ENCODE results near the gene N4BP2.
A peak's percentile ranks its signal among the peaks of the same experiment; 100 is the strongest.
"Not testable (repeated sequence)": the region's sequence is repeated elsewhere in the genome, so short reads cannot be mapped to it uniquely, and the experiment has no call there.

Gene N4BP2

DNA sequence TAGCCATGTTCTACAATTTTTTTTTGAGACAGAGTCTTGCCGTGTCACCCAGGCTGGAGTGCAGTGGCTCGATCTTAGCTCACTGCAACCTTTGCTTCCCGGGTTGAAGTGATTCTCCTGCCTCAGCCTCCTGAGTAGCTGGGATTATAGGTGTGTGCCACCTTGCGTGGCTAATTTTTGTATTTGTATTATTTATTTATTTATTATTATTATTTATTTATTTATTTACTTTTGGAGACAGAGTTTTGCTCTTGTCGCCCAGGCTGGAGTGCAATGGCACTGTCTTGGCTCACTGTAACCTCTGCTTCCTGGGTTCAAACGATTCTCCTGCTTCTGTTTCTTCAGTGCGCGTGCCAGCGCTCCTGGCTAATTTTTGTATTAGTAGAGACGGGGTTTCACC lies 36.8 kb downstream of the N4BP2 start:
- not testable (repeated sequence) for DNase-seq

DNA sequence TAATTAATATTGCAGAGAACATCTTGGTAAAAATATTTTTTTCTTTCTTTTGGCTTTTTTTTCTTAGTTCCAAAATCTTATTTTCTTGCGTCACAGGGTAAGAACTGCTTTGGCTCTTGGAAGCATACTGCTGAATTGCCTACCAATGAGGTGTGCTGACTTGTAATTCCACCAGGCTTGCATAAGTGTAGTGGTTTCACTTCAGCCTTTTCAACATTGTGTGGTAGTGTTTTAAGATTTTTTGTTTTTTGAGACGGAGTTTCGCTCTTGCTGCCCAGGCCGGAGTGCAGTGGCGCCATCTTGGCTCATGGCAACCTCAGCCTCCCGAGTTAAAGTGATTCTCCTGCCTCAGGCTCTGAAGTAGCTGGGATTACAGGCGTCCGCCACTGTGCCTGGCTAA lies 42.4 kb downstream of the N4BP2 start:
- no peak for DNase-seq

DNA sequence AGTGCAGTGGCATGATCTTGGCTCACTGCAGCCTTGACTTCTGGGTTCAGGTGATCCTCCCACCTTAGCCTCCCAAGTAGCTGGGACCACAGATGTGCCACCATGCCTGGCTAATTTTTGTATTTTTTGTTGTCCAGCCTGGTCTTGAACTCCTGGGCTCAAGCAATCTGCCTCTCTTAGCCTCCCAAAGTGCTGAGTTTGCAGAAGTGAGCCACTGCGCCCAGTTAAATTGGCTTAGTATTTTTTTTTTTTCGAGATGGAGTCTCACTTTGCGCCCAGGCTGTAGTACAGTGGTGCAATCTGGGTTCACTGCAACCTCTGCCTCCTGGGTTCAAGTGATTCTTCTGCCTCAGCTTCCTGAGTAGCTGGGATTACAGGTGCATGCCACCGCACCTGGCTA lies 50.5 kb downstream of the N4BP2 start:
- not testable (repeated sequence) for DNase-seq

DNA sequence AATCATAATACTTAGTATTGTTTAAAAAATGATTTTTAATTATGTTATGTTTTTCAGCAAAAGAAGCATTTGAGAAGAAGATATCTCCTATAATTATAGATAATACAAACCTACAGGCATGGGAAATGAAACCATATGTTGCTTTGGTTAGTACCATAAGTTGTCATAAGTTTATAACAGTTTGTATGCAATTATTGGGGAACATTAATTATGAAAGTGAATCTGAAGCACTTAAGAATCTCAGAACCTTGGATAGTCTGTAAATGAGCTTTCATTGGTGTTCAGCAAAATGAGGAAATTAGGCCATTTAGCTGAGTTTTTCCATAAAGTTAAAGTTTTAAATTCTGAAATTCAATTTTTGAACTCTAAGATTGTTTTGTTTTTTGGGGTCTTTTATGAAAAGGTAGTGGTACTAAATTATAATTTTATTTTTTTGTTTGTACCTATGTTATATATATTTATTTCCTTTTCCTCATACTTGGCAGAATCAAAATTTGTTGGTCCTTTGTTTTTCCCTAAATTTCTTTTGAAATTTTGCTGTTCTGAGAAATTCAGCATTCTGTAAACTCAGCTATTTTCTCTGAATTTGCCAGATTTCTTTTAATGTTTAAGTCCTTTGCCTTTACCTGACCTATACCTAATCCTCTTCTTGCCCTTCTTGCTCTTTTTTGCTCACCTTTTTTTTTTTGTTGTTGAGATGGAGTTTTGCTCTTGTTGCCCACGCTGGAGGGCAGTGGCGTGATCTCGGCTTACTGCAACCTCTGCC lies 55.6 kb downstream of the N4BP2 start:
- DNase-seq = no peak

DNA sequence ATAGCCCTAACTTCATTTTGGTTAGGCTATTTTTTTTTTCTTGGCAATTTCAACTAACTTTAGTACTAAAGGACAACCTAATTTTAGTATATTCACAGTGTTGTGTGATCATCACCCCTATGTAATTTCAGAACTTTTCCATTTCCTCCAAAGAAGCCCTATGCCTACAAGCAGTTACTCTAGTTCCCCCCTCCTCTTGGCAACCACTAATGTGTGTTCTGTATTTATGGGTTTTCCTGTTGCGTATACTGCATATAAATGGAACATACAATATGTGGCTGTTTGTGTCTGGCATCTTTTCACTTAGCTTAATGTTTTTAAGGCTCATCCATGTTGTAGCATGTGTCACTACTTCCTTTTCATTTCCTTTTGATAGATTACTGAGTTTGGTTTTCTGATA lies 57.6 kb downstream of the N4BP2 start:
- no peak for DNase-seq

DNA sequence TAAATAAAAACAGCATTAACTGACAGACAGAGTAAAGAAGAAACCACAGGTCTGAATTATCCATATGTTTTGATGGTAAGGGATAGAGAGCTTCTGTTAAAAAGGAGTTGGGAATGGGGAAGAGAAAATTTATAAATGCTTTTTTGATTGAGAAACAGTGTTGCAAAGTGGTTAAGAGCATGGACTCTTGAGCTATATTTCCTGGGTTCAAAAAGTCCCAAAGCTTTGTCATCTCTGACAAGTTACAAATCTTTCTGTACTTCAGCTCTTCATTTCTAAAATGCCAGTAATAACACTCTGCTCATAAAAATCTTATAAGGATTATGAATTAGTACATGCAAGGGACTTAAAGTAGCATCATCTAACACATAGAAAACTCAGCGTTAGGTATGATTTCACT lies 62.2 kb downstream of the N4BP2 start:
- DNase-seq = no peak

DNA sequence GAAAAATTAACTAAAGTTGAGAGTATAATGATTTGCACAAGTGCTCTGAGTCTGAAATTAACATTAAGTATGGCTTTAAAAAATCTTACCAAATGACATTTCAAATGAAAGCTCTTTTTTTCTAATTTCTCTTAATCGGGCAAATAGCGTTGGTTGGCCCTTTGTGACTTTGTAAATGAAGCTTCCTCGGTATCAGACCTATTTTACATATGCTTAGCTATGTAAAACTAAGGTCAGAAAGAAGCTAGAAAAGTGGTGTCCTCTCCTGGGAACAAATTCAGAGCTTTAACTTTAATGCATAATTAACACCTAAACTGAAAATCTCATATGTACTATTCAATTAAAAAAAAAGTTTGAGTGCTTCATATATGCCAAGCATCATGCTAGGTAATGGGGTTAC lies 62.7 kb downstream of the N4BP2 start:
- DNase-seq = no peak

DNA sequence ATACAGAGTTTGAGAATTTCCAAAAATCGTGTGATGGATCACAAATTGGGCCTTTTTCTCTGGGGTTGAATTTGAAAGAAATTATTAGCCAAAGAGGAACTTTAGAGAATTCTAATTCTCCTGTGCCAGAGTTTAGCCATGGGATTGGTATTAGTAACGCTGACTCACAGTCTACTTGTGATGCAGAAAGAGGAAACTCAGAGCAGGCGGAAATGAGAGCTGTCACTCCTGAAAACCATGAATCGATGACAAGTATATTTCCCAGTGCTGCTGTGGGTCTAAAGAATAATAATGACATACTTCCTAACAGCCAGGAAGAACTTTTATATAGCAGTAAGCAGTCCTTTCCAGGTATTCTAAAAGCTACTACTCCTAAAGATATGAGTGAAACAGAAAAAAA lies 64.9 kb downstream of the N4BP2 start:
- peak; percentile 33 for DNase-seq

DNA sequence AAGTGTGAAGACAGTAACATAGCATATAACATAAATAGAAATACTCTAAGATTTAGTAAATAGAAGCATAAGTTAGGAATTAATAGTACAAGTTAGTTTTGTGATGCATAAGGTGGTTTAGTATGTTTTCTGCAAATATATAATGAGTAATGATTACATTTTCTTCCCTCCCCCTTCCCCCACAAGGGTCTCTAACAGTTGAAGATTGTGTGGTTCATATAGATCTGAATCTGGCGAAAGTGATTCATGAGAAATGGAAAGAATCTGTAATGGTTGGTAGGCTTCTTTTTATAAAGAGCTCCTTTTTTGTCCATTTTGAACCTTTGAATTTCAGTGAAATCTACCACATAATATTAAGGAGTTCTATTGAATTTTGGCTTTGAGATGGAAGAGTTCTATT lies 66.3 kb downstream of the N4BP2 start:
- no peak for DNase-seq

DNA sequence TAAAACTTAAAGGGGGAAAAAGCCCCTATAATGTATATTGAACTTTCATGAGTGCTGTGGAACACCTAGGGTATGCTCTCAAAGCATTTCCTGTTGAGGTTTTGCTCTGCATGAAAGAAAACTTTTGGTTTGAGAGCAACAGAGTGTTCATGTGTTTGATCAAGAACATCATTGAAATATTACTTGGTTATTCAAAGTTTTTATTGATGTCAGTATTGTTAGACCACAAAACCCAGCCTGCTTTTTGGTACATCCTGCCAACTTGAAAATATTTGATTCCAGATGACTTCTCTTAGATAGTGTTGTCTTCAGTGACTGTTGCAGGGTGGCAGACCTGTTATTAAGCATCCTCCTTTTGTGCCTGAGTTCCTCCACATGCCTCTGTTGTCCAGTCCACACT lies 68.0 kb downstream of the N4BP2 start:
- DNase-seq = no peak

DNA sequence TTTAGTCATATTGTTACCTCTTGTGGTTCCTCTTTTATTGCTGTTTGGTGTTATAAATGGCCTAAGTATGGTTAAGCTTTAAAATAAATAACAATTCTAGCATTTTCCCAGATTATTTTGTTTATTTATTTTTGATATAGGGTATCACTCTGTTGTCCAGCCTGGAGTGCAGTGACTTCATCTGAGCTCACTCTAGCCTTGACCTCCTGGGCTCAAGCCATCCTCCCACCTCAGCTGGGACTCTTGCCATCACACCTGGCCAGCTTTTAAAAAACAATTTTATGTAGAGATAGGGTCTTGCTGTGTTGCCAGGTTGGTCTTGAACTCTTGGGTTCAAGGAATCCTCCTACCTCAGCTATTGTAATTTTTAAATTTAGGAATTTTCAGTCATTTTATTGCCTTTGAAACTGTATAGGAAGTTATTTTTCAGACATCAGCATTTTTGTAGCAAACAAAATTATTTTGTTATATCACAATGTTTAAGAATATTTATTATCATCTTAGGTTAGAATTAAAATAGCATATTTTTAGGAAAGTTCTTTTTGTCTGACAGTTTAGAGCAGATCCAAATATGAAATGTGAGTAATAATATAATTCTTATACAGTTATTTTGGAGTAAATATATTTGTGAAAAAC lies 73.9 kb downstream of the N4BP2 start:
- no peak for DNase-seq

DNA sequence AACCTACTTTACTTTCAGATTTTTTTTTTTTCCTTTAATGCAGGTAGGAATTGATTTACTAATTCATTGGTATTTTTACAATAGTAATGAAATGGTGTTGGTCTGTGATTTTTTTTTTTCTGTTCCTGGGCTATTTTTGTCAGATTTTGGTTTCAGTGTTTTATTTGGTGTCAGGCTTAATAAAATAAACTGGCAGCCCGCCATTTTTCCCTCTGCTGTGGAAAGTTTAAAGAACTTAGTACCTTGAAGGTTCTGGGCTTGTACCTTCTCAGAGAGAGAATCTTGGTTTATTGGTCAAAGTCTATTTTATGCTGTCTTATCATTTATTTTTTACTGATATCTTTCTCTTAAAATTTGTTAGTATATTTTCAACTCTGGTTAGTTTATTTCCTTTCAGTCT lies 76.2 kb downstream of the N4BP2 start:
- DNase-seq = no peak

DNA sequence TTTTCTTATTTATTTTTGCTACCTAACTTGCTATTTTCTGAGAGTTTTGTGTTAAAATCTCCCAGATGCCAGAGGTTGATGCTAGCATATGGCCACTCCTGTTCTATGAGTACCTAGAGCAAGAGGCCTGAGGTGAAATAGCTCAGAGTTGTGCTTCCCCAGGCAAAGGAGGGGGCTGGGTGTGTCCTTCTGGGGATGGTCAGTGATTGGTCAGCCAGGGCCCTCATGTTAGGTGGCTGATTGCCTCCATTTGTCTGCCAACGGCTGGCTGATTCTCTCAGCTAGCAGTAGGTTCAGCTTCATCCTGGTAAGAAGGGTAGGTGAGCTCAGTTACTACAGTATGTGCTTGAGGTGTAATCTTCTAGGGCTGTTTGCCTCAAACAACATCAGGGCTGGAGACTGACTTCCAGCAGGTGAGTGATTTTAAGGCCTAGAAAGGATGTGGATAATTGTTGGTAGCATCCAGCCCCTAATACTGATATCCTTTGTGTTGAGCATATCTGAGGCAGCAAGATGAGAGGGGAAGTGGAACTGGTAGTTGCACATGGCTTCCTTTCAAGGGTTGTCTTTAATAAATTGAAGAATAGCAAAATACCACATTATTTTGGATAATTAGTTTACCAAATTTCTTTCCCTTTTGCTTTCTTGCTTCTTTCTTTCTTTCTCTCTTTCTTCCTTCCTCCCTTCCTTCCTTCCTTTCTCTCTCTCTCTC lies 77.7 kb downstream of the N4BP2 start:
- DNase-seq = no peak

DNA sequence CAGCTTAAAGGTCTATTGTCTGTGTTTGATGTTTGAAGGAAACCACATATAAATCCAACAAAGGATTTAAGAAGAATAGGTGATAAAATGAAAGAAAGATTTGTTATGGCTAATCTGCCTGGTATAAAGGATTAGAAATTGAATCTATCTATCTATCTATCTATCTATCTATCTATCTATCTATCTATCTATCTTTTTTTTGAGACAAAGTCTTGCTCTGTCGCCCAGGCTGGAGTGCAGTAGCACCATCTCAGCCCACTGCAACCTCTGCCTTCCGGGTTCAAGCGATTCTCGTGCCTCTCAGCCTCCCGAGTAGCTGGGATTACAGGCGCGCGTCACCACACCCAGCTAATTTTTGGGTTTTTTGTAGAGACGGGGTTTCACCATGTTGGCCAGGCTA lies 79.6 kb downstream of the N4BP2 start:
- DNase-seq = not testable (repeated sequence)

DNA sequence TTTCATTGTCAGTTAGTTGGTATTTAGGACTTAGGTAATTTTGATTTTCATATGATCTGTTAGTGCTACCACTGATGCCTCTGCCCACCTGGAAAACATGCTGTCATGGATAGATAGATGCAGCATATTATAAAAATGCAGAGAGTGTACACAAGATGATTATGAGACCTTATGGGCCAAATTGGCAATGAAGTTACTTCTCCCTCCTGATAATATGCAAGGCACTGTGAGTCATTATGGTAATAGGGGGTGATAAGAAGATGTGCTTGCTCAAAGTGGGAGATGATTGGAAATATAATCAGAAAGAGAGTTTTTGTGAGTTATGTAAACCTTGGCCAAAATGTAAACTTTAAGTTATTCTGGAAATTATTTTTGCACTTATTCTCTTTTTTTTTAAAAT lies 83.5 kb downstream of the N4BP2 start:
- DNase-seq = no peak

DNA sequence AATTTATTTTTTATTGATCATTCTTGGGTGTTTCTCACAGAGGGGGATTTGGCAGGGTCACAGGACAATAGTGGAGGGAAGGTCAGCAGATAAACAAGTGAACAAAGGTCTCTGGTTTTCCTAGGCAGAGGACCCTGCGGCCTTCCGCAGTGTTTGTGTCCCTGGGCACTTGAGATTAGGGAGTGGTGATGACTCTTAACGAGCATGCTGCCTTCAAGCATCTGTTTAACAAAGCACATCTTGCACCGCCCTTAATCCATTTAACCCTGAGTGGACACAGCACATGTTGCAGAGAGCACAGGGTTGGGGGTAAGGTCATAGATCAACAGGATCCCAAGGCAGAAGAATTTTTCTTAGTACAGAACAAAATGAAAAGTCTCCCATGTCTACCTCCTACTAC lies 83.9 kb downstream of the N4BP2 start:
- not testable (repeated sequence) for DNase-seq

DNA sequence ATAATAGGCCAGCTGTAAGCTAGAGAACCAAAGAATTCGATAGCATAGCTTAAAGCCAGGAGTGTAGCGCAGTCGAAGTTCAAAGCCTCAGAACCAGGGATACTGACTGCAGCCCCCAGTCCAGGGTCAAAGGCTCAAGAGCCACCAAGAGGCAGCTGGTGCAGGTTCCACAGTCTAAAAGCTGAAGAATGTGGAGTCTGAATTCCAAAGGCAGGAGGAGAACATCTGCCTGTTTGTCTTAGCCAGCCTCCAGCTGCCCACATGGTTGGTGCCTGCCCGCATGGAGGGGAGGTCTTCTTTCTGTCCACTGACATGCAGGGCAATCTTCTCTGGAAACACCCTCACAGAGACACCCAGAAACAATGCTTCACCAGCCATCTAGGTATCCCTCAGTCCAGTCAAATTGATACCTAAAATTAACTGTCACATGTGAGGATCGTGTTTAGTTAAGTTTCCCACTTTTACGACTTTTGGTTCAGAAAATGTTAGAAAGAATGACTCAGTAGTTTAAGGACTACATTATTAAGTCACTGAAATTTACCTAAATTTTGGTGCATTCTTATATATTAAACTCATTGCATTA lies 87.4 kb downstream of the N4BP2 start:
- no peak for DNase-seq

DNA sequence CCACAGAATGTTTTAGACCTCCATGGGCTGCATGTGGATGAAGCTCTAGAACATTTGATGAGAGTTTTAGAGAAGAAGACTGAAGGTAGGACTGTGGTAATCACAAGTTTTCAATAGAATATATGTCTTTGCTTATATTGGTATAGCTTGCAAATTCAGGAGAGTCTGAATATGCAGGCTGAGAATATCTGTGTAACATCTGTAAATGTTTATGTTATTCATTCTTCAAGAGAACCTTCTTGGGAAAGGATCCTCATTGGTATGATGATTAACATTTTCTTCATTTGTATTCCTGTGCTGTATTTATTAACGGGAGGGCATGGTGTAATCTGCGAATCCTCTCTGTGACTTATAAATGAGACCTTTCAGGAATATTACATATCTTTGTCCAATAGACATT lies 88.1 kb downstream of the N4BP2 start:
- DNase-seq = no peak

DNA sequence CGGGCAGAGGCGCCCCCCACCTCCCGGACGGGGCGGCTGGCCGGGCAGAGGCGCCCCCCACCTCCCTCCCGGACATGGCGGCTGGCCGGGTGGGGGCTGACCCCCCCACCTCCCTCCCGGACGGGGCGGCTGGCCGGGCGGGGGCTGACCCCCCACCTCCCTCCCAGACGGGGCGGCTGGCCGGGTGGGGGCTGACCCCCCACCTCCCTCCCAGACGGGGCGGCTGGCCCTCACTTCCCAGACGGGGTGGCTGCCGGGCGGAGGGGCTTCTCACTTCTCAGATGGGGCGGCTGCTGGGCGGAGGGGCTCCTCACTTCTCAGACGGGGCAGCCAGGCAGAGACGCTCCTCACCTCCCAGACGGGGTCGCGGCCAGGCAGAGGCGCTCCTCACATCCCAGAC lies 90.8 kb downstream of the N4BP2 start:
- not testable (repeated sequence) for DNase-seq

DNA sequence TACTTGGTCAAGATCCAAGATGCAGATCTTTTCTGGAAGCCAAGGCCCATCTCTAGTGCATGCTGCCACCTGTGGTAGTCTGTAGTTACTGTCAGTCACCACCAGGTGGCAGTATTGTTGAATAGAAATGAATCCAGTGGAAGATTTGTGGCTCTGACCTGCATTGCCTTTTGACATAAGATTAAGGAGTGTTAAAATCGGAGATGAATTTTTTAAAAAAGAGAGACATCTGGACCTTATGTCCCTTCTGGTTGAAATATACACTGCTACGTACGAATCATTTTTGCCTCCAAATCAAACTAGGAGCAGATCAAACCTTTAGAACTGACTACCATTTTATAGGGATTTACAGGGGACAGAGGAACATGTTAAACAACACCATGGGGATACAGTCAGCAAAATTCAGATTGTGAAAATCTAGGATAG lies 93.3 kb downstream of the N4BP2 start:
- DNase-seq = peak; percentile 81

DNA sequence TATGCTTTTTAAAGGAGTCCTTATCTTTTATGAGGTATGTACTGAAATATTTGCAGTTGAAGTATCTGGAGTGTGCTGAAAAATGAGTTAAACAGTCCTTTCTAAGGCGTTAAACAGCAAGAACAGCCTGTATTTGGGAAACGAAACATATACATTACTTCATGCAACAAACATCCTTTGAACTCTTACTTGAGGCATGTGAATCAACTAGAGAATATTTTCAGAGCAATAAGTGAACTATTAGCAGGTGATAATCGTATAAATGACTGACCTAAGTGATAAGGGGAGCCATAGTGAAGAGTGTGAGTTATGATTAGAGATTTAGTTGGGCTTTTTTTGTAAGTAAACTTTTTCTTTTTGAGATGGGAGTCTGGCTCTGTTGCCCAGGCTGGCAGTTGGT lies 94.3 kb downstream of the N4BP2 start:
- no peak for DNase-seq

DNA sequence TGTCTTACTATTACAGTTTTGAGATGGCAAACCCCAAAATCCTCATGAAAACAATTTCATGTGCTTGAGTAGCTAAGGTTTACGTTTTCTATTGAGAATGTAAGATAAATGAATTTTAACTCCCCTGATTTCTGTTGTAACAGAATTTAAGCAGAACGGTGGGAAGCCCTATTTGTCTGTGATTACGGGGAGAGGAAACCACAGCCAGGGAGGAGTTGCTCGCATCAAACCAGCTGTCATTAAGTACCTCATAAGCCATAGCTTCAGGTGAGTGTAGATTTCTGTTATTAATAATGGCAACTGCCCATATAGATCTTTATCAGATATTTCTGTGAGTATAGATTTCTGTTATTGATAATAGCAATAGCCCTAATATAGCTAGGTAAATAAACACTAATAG lies 96.0 kb downstream of the N4BP2 start:
- DNase-seq = peak; percentile 10

DNA sequence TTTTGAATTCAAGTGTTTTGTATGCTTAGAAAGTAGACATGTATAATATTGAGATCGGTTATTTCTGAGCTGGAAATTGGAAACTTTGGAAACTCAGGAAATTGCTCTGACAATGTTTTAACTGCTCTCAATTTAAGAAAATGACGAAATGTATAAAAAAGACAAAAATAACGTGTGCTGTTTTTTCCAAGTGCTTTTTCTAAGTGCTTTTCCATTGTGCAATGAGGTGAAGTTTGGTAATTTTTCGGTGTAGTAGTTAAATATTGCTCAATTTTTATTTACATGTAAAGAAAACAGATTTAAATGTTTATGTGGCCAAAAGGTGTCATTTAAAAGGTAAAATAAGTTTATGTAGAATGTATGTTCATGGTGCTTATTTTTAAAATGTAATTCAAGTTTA lies 100.8 kb downstream of the N4BP2 start:
- DNase-seq = no peak

DNA sequence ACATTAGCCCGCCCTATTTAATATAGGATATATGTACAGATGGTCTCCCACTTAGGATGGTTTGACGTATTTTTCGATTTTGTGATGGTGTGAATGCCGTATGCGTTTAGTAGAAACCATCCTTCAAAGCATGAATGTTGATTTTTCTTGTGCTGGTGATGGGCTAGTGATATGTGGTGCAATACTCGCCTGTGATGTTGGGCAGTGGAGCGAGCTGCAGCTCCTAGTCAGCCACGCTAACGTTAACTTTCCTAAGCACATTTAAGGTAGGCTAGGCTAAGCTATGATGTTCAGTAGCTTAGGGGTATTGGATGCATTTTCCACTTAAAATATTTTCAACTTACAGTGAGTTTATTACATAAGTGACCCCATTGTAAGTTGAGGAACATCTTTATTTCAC lies 103.6 kb downstream of the N4BP2 start:
- no peak for DNase-seq

Measured in stimulated activated CD4-positive, alpha-beta T cell treated with anti-CD3 and anti-CD28 coated beads, Interleukin-4, amount 100 ng/mL, for 24 hours (primary cell).